Right forelimb (tissue), 1 donor: ENCODE results near the gene INPP5E.
"Not testable (repeated sequence)": the region's sequence is repeated elsewhere in the genome, so short reads cannot be mapped to it uniquely, and the experiment has no call there.

Experiments
- DNase-seq: peaks from one replicate; pipeline ENCODE4 v3.0.0-alpha.2; 2018

Gene INPP5E

DNA sequence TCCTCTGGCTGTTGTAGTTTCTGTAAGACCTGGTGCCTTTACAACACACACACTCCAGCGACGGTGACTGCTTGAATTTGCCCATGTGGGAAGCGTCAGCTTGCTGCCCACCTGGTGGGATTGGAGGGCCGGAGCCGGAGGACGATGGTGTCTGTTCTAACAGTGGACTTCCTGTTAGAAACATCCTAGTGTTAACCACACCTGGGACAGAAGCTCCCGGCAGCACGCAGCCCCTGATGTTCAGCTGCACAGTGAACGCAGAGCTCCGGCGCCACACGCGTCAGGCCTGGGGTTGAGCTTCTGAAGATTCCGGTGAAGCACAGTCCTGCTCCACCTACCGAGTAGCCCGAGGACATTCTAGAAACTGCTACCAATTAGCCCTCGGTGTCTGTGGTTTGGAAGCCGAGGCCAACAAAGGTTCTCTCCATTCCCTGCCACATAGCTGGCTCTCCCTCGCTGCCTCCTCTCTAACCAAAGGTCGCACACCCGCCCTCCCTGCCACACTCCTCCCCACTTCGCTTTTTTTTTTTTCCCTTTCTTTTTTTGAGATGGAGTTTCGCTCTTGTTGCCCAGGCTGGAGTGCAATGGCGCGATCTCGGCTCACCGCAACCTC lies 14.8 kb downstream of the INPP5E start:
- no peak for DNase-seq

GRCh38 chr9:136423432-136424146 lies 16.1 kb downstream of the INPP5E start:
- DNase-seq, result no peak

DNA sequence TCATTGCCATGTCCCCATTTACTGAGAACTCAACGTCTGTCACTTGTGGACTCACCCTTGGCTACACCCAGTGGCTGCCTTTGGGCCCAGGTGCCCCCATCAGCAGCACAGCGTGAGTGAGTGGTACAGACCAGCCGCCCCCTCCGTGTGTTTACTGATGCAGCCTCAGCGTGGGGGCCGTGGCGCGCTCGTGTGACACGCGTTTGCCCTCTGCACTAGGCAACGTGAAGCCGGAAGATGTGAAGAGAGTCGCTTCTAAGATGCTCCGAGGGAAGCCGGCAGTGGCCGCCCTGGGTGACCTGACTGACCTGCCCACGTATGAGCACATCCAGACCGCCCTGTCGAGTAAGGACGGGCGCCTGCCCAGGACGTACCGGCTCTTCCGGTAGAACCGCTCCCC lies 16.8 kb downstream of the INPP5E start:
- DNase-seq, result no peak

GRCh38 chr9:136421791-136422190 lies 17.9 kb downstream of the INPP5E start:
- DNase-seq, result no peak

GRCh38 chr9:136419092-136419420 lies 20.6 kb downstream of the INPP5E start:
- DNase-seq, result no peak

- DNase-seq, result no peak
Measured at GRCh38 chr9:136418182-136419091, 21.2 kb downstream of the INPP5E start.

- no peak for DNase-seq
Measured at GRCh38 chr9:136416914-136417313, 22.7 kb downstream of the INPP5E start.

DNA sequence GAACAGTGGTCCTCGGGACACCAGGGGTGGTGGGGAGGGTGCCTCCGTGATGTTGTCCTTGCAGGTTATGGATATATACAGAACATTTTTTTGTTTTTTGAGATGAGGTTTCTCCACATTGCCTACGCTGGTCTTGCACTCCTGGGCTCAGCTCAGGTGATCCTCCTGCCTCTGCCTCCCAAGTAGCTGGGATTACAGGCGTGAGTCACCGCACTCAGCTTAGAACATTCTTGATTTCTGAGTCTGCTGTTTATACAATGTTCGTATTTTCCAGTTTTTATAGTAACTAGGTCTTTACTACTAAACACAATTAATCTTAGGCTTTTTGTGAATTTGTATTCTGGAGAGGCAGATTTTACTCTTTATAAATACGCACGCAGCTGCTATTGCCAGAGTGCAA lies 23.2 kb downstream of the INPP5E start:
- DNase-seq, result no peak

- no peak for DNase-seq
Measured at GRCh38 chr9:136412962-136413361, 26.7 kb downstream of the INPP5E start.

GRCh38 chr9:136411378-136411777 lies 28.3 kb downstream of the INPP5E start:
- DNase-seq, result no peak

- peak; percentile 96 for DNase-seq
Measured at GRCh38 chr9:136410500-136411287, 29.0 kb downstream of the INPP5E start, which contains the start of the genes ENTR1 and PMPCA. Gene ENTR1 (minus strand): TSS chr9:136410614. CDS start chr9:136410397, 217 bp downstream. Gene PMPCA (plus strand): TSS chr9:136410658. CDS start chr9:136410669, 11 bp downstream.

DNA sequence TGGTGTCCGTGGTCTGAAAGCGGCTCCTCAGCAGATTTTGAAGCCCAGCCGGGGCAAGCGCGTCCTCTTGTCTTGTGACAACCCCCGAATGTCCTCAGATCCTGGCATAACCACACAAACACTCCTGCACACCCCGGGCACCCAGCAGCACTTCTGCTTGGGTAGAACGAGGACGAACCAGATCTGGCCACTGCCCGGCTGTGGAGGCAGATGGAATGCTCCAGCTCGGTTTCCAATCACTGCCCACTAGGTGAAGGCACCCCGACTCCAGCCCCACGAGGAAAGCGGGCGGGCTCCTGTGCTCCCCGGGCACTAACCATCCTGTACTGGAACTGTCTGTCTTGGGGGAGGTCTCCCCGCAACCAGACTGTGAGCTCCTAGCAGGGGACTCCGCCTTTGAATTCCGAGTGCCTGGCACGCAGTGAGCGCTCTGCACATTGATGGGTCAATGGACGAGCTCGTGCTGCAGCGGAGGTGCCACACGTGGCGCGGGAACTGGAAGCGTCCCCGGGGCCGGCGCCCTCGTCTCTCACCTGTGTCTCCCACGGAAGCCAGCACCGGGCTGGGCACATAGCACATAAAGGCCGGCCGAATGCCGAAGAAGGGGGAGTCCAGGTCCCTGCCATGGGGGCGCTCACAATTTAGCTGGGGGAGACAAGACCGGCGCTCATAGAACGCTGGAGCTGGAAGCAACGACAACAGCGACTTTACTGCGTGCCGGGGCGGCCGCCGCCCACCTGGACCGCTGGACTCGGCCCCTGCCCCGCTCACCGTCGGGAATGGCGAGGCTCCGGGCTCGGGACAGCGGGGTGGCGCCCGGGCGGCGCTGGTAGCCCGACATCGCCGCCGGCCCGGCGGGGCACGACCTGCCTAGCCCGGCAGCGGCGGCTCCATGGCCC lies 29.8 kb downstream of the INPP5E start:
- no peak for DNase-seq

DNA sequence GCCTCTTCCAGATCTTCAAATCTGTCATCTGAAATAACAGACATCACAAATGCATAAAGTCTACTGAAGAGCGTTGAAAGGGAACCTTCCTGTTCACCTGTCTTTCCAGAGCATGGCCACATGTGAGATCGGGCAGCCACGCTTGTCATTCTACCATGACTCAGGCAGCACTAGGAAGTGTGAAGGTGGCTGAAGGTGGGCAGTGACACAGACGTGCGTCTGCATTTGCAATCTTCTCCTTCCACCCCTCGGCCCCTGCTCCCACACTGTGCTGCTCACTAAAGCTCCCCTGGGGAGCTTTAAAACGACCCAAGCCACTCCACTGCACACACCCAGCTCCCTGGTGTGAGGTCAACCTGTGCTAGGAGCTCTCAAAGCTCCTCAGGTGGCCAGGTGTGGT lies 31.7 kb downstream of the INPP5E start:
- no peak for DNase-seq

DNA sequence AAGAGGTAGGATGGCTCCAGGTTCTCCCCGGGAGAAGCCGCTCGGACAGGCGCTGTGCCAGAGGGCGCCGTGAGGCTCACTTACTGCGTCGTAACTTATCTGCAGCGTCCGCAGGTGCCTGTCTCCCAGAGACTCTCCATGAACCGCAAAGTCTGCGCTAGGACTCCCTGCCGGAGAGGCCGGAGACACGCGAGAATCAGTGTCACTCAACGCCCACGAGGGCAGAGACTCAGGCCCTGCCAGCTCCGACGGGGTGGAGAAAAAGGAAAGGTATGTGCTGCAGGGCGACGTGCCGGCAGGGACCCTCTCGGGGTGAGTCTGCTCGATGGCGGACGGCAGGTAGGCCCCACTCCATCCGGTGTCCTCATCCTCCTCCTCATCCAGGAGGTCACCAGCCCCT lies 32.6 kb downstream of the INPP5E start:
- DNase-seq, result not testable (repeated sequence)

GRCh38 chr9:136405904-136406303 lies 33.7 kb downstream of the INPP5E start:
- not testable (repeated sequence) for DNase-seq

DNA sequence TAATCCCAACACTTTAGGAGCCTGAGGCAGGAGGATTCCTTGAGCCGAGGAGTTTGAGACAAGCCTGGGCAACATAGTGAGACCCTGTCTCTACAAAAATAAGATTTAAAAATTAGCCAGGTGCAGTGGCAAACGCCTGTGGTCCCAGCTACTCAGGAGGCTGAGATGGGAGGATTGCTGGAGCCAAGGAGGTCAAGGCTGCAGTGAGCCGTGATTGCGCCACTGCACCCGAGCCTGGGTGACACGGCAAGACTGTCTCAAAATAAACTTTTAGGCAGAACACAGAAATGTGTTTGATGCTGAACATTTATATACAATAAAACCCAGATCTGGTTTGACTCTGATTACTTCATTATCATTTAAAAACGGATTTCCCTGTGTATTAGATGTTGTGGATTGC lies 34.2 kb downstream of the INPP5E start:
- no peak for DNase-seq

GRCh38 chr9:136404801-136405136 lies 34.9 kb downstream of the INPP5E start:
- no peak for DNase-seq

DNA sequence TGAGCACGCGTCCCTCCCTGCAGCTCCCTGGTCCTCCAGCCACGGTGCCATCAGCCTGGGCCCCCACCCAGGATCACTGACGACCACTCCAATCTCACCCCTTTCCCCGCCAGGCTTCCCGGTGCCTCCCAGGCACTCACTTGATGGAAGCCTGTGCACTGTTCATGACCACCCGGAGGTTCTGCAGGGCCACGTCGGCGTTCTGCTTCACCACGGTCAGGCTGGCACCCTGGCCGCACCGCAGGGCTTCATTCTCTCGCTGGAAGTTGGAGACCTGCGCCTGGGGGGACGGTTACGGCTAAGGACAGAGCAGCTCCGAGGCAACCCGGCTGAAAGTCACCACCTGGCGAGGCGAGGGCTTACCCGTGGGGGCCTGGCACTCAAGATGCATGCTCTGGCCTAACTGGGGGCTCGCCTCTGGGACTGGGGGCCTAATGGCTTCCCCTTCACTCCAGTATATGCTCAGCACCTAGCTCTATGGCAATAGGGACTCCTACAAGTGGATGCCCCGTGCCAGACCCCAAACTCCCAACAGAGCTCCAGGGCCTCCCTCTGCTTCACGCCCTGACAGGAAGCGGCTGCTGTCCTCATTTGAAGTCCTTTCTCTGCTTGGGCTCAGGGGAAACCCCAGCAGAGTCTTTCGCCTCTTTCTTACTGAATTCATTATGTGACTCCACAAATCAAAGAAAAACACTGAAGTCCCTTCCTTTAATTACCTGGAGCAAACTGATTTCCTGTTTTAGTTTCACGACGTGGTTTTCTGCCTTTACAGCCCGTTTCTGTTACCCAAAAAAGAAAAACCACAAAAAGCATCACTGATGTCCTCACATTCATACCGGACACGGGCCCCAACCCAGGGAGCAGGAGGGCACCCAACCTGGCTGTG lies 35.5 kb downstream of the INPP5E start:
- no peak for DNase-seq

- DNase-seq, result no peak
Measured at GRCh38 chr9:136403538-136403914, 36.1 kb downstream of the INPP5E start.

DNA sequence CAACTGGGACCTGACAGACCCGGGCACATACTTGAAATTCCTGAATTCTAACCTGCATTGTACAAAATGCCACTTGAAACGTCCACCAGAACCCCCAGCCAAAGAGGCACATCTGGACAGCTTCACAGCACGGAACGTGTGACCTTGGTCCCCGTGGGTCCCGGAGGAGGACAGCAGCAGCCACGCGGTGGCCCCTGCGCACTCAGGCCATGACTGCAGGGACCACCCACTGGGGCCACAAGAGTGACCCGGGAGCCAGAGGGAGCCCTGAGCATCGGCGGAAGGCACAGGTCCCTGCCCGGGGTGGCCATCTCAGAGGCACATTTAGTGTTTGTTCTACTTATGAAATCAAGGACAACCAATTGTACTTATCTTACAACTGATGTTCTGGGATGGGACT lies 37.6 kb downstream of the INPP5E start:
- no peak for DNase-seq
